Activated T-helper 2 cell treated with anti-CD3 and anti-CD28 coated beads, Interferon-gamma antibody, Interleukin-2, Interleukin-4, amounts not matched to agents 10 μg/mL and 5 μg/mL and 100 μg/mL, durations not matched to agents 14 hours and 24 hours and 36 hours (primary cell): ENCODE results near the gene NTM. TPM values are rescaled to one million over a fixed set of nuclear protein-coding genes. Genes with fewer than 3 reads are reported as not detected.

Experiments
- DNase-seq: peaks from one replicate; pipeline ENCODE4 v3.0.0; 2021; ENCODE audit warnings: low spot score
- H3K27ac Mint-ChIP-seq: one replicate; pipeline ENCODE4 v1.8.0; 2021; ENCODE audit warnings: mixed read lengths
- H3K27me3 Mint-ChIP-seq: one replicate; pipeline ENCODE4 v1.8.0; 2021; ENCODE audit warnings: low read depth, mixed read lengths
- H3K36me3 Mint-ChIP-seq: one replicate; pipeline ENCODE4 v1.8.0; 2021; ENCODE audit warnings: low read depth, mixed read lengths
- H3K4me1 Mint-ChIP-seq: one replicate; pipeline ENCODE4 v1.8.0; 2021; ENCODE audit warnings: low read depth, mixed read lengths
- H3K4me3 Mint-ChIP-seq: one replicate; pipeline ENCODE4 v1.8.0; 2021; ENCODE audit warnings: low read depth, mild to moderate bottlenecking, moderate library complexity, mixed read lengths
- H3K9me3 Mint-ChIP-seq: one replicate; pipeline ENCODE4 v1.8.0; 2021; ENCODE audit warnings: mixed read lengths
- intact Hi-C: fragments of 100-400 bp; cut with micrococcal nuclease; formaldehyde crosslinking; loops from one replicate; pipeline ENCODE4 v1.15.1; 2023
- total RNA-seq: library from RNA; stranded (reverse); gene quantifications from 2 replicates; pipeline ENCODE4 v1.2.3, GENCODE V29; 2022

NTM gene
- total RNA-seq, 1 donor from 2014 or later, result not detected

- peaks cover 5% of the 10 kb centered on the region for H3K27me3 Mint-ChIP-seq
- no peak for DNase-seq
- H3K36me3 Mint-ChIP-seq, result no peaks in the 10 kb centered on the region
- no peaks in the 10 kb centered on the region for H3K4me1 Mint-ChIP-seq
- H3K9me3 Mint-ChIP-seq, result no peaks in the 10 kb centered on the region
- H3K4me3 Mint-ChIP-seq, result no peak overlapping the region
- H3K27ac Mint-ChIP-seq, result no peak overlapping the region
- intact Hi-C loops, result no loop called here
Observed at GRCh38 chr11:131463649-131464425, 93.4 kb downstream of the NTM start.

DNA sequence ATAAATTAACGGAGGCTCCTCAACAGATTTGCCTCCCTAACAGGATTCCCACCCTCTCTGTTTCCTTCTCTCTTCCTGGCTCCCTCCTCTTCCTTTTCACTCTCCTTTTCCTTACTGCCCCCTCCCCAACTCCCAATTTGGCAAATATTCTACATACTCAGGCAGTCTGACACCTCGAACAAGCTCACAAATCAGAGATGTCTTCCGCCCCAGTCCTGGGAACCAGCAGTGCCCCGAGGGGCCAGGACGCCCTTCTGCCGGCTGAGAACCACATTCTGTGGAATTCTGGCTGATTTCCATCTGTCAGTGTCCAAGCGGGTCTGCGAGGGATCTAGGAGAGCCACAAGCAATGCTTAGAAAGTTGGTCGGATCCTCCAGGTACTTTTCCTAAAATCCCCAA is 94.0 kb downstream of the NTM start:
- Mint-ChIP-seq H3K27ac (no peak overlapping the region), H3K36me3 (no peaks in the 10 kb centered on the region), H3K9me3 (no peaks in the 10 kb centered on the region), H3K27me3 (peaks cover 5% of the 10 kb centered on the region), H3K4me3 (no peak overlapping the region), H3K4me1 (no peaks in the 10 kb centered on the region)
- intact Hi-C loops, result no loop called here
- no peak for DNase-seq

DNA sequence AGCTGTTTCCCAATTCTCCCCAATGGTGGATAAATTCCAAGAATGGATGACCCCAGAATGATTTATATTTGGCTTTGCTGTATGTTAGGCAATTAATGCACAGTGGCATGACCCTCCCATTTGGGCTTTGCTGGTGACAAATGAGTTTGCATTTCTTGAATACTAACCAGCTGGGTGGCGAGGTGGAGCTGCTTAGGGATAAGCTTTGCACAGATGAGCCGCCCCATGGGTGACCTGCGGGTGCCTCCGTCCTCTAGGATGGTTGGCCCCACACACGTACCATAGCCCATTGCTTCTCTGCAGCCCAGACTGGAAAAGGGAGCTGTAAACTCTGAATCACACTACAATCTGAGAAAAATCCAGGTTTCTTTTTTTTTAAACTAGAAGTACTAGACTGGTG is 94.6 kb downstream of the NTM start:
- intact Hi-C loops, result no loop called here
- no peak overlapping the region for H3K27ac Mint-ChIP-seq
- H3K4me1 Mint-ChIP-seq, result no peaks in the 10 kb centered on the region
- no peak overlapping the region for H3K4me3 Mint-ChIP-seq
- H3K36me3 Mint-ChIP-seq, result no peaks in the 10 kb centered on the region
- no peaks in the 10 kb centered on the region for H3K9me3 Mint-ChIP-seq
- no peak for DNase-seq
- peaks cover 5% of the 10 kb centered on the region for H3K27me3 Mint-ChIP-seq

GRCh38 chr11:131465746-131466145 is 95.3 kb downstream of the NTM start:
- DNase-seq, result no peak
- intact Hi-C loops, result no loop called here
- Mint-ChIP-seq H3K9me3 (no peaks in the 10 kb centered on the region), H3K4me1 (no peaks in the 10 kb centered on the region), H3K4me3 (no peak overlapping the region), H3K27ac (no peak overlapping the region), H3K36me3 (no peaks in the 10 kb centered on the region), H3K27me3 (peaks cover 5% of the 10 kb centered on the region)

GRCh38 chr11:131467645-131468394 is 97.4 kb downstream of the NTM start:
- intact Hi-C loops, result no loop called here
- Mint-ChIP-seq H3K4me1 (no peaks in the 10 kb centered on the region), H3K36me3 (no peaks in the 10 kb centered on the region), H3K4me3 (no peak overlapping the region), H3K27me3 (peaks cover 5% of the 10 kb centered on the region), H3K27ac (no peak overlapping the region), H3K9me3 (no peaks in the 10 kb centered on the region)
- DNase-seq, result no peak

DNA sequence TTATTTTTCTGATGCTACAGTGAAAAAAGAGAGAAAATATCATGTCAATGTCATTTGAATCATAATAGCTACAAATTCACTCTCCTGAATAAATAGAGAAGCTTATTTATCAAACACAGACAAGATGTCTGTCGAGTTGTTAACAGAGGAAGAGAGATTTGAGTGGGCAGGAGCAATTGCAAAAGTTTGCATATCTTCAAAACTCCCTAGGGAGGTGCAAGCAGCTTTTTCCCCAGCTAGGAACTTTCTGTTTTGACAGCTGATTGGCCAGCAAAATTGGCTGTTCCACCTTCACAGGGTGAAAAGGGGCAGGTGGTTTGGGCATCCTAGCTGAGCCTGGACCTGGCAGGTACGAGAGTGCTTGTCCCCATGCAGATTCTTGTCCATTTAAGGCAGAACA is 98.2 kb downstream of the NTM start:
- H3K4me1 Mint-ChIP-seq, result no peaks in the 10 kb centered on the region
- H3K4me3 Mint-ChIP-seq, result no peak overlapping the region
- intact Hi-C loops, result no loop called here
- DNase-seq, result no peak
- H3K27ac Mint-ChIP-seq, result no peak overlapping the region
- H3K36me3 Mint-ChIP-seq, result no peaks in the 10 kb centered on the region
- H3K9me3 Mint-ChIP-seq, result no peaks in the 10 kb centered on the region
- peaks cover 5% of the 10 kb centered on the region for H3K27me3 Mint-ChIP-seq

DNA sequence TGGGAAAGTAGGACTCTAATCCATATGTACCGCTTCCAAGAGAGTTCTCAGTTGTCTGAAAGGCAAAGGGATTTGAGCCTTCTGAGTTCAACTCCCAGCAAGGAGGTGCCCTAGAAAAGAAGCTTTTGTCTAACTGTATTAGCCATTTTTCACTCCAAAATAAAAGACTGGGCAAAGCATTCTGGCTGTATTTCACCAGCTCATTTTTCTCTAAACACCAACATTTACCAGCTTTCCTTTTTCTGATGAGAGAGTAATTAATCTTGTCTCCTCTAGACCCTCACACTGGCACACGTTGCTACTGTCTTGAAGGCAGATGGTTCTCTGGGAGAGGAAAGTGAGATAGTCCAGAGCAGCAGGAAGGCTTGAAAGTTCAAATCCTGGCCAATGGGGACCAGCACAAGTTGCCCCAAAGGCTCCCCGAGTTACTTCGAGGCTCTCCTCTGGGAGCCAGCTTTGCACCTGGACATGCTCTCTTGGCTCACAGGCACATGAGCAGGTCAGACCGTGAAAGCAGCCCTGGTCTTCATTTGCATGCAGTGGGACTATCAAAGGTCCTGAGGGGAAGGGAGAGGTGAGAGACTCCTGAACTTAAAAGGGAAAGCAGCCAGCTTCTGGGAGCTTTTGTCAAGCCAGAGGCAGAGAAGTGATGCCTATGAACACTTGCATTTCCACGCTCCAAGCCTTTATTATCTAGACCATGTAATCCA is 100.0 kb downstream of the NTM start:
- no peaks in the 10 kb centered on the region for H3K27me3 Mint-ChIP-seq
- no peaks in the 10 kb centered on the region for H3K36me3 Mint-ChIP-seq
- H3K4me1 Mint-ChIP-seq, result no peaks in the 10 kb centered on the region
- intact Hi-C loops, result no loop called here
- DNase-seq, result no peak
- H3K27ac Mint-ChIP-seq, result no peak overlapping the region
- H3K9me3 Mint-ChIP-seq, result no peaks in the 10 kb centered on the region
- no peak overlapping the region for H3K4me3 Mint-ChIP-seq

DNA sequence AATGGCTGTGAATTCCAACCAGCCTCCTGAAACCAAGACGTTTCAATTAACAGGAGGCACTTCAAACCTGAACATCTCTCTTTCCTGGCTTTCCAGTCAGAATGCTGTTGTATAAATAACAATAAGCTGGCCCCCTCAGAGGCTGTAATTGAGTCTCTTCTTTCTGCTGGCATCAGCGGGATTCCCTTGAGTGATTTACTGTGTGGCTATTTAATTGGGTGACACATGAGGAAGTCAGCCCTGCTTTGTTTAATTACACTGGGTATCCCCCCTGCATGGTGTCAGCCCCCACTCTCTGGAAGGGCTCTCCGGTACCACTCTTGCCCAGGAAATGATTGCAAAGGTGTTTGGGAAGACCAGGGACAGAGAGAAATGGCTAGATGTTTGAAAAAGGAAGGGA is 101.6 kb downstream of the NTM start:
- Mint-ChIP-seq H3K4me3 (no peak overlapping the region), H3K4me1 (no peaks in the 10 kb centered on the region), H3K9me3 (no peaks in the 10 kb centered on the region), H3K27me3 (no peaks in the 10 kb centered on the region), H3K36me3 (no peaks in the 10 kb centered on the region), H3K27ac (no peak overlapping the region)
- intact Hi-C loops, result no loop called here
- DNase-seq, result no peak

- intact Hi-C loops, result no loop called here
- no peak overlapping the region for H3K4me3 Mint-ChIP-seq
- H3K36me3 Mint-ChIP-seq, result no peaks in the 10 kb centered on the region
- no peak for DNase-seq
- H3K9me3 Mint-ChIP-seq, result no peaks in the 10 kb centered on the region
- H3K4me1 Mint-ChIP-seq, result no peaks in the 10 kb centered on the region
- H3K27ac Mint-ChIP-seq, result no peak overlapping the region
- no peaks in the 10 kb centered on the region for H3K27me3 Mint-ChIP-seq
Observed at GRCh38 chr11:131474947-131475346, 104.5 kb downstream of the NTM start.

- Mint-ChIP-seq H3K27ac (no peak overlapping the region), H3K36me3 (no peaks in the 10 kb centered on the region), H3K27me3 (no peaks in the 10 kb centered on the region), H3K9me3 (no peaks in the 10 kb centered on the region), H3K4me1 (no peaks in the 10 kb centered on the region), H3K4me3 (no peak overlapping the region)
- intact Hi-C loops, result no loop called here
- no peak for DNase-seq
Observed at GRCh38 chr11:131476266-131476665, 105.9 kb downstream of the NTM start.

DNA sequence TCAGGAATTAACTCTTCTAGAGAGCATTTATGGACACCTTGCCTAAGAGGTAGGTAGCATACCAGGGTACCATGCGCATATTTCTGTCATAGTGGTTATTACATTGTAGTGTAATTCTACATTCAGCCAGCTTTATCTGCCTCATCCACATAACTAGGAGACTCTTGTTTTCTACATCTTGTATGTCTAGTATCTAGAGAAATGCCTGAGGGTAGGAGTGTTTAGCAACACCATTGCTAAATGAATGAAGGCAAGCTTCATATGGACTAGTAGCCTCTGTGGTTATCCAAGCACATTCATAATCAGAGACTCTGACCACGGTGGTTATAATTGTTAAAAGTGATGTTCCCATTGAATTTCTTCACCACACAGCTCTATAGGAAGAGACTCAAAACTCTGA is 107.9 kb downstream of the NTM start:
- H3K27ac Mint-ChIP-seq, result no peak overlapping the region
- DNase-seq, result no peak
- H3K9me3 Mint-ChIP-seq, result no peaks in the 10 kb centered on the region
- intact Hi-C loops, result no loop called here
- H3K4me1 Mint-ChIP-seq, result no peaks in the 10 kb centered on the region
- H3K27me3 Mint-ChIP-seq, result no peaks in the 10 kb centered on the region
- H3K36me3 Mint-ChIP-seq, result no peaks in the 10 kb centered on the region
- H3K4me3 Mint-ChIP-seq, result no peak overlapping the region

GRCh38 chr11:131481303-131481702 is 110.9 kb downstream of the NTM start:
- no peak for DNase-seq
- Mint-ChIP-seq H3K9me3 (no peaks in the 10 kb centered on the region), H3K27me3 (no peaks in the 10 kb centered on the region), H3K4me1 (no peaks in the 10 kb centered on the region), H3K27ac (no peak overlapping the region), H3K36me3 (no peaks in the 10 kb centered on the region), H3K4me3 (no peak overlapping the region)
- intact Hi-C loops, result no loop called here

- Mint-ChIP-seq H3K4me3 (no peak overlapping the region), H3K27ac (no peak overlapping the region), H3K36me3 (no peaks in the 10 kb centered on the region), H3K27me3 (no peaks in the 10 kb centered on the region), H3K4me1 (no peaks in the 10 kb centered on the region), H3K9me3 (no peaks in the 10 kb centered on the region)
- no peak for DNase-seq
- intact Hi-C loops, result no loop called here
Observed at GRCh38 chr11:131481971-131482370, 111.6 kb downstream of the NTM start.
